Fibroblast of skin of abdomen (primary cell): ENCODE measurements around the gene TEX26.

Source experiments
- DNase-seq: peaks from one replicate; pipeline ENCODE4 v3.0.0-alpha.2; 2013

Gene TEX26

GRCh38 chr13:30978981-30979956 is 46.8 kb downstream of the TEX26 start:
- DNase-seq, result no peak

GRCh38 chr13:30982506-30982905 is 50.0 kb downstream of the TEX26 start:
- no peak for DNase-seq

- no peak for DNase-seq
These were observed 50.5 kb downstream of the TEX26 start for GRCh38 chr13:30982906-30983305.

- DNase-seq, result no peak
These were observed 51.0 kb downstream of the TEX26 start for GRCh38 chr13:30983431-30983830.

GRCh38 chr13:30984620-30985019 is 52.2 kb downstream of the TEX26 start:
- DNase-seq, result no peak

- peak; percentile 75 for DNase-seq
These were observed 53.3 kb downstream of the TEX26 start for GRCh38 chr13:30985637-30986205.

GRCh38 chr13:30991184-30991583 is 58.7 kb downstream of the TEX26 start:
- no peak for DNase-seq

GRCh38 chr13:30991922-30992321 is 59.5 kb downstream of the TEX26 start:
- DNase-seq, result no peak

- no peak for DNase-seq
These were observed 62.9 kb downstream of the TEX26 start for GRCh38 chr13:30995331-30995730.

- no peak for DNase-seq
These were observed 65.2 kb downstream of the TEX26 start for GRCh38 chr13:30997697-30998096.

- peak; percentile 75 for DNase-seq
These were observed 66.0 kb downstream of the TEX26 start for GRCh38 chr13:30998136-30999088.

- no peak for DNase-seq
These were observed 68.4 kb downstream of the TEX26 start for GRCh38 chr13:31000889-31001288.

- DNase-seq, result no peak
These were observed 69.2 kb downstream of the TEX26 start for GRCh38 chr13:31001647-31002046.

- DNase-seq, result no peak
These were observed 72.6 kb downstream of the TEX26 start for GRCh38 chr13:31005066-31005465.

- DNase-seq, result no peak
These were observed 75.0 kb downstream of the TEX26 start for GRCh38 chr13:31007417-31007816.

GRCh38 chr13:31008400-31009115 is 76.1 kb downstream of the TEX26 start:
- DNase-seq, result peak; percentile 39

- no peak for DNase-seq
These were observed 76.7 kb downstream of the TEX26 start for GRCh38 chr13:31009166-31009565.

- DNase-seq, result no peak
These were observed 77.8 kb downstream of the TEX26 start for GRCh38 chr13:31010296-31010695.

GRCh38 chr13:31011193-31011860 is 78.9 kb downstream of the TEX26 start:
- DNase-seq, result no peak

GRCh38 chr13:31011901-31012654 is 79.6 kb downstream of the TEX26 start:
- DNase-seq, result no peak

- peak; percentile 40 for DNase-seq
These were observed 80.2 kb downstream of the TEX26 start for GRCh38 chr13:31012655-31013024.
